MCF 10A (cell line): ENCODE results near the gene ASPHD2. TPM values are rescaled to one million over a fixed set of nuclear protein-coding genes. Genes with fewer than 3 reads are reported as not detected.
"Not testable (repeated sequence)": the region's sequence is repeated elsewhere in the genome, so short reads cannot be mapped to it uniquely, and the experiment has no call there.

ENCODE experiments used
- BruUV-seq: library from RNA; stranded (reverse); fragments of 400-500 nt; replicated peaks from 2 replicates; lab custom pipeline; 2021; lab: Mats Ljungman, UMichigan
- CTCF ChIA-PET: fragments of 300-600 bp; sonication (Branson Sonifier 250); formaldehyde crosslinking; extraction: SDS; loops from one replicate; lab custom pipeline; 2021; ENCODE audit warnings: antibody characterized with exemption, inconsistent platforms; lab: Yijun Ruan, JAX
- POLR2A ChIA-PET: fragments of 300-600, 350-650 bp; sonication (Branson Sonifier 250); formaldehyde crosslinking; extraction: SDS; loops from one replicate; lab custom pipeline; 2020; ENCODE audit warnings: antibody characterized with exemption, inconsistent platforms; lab: Yijun Ruan, JAX
- DNase-seq: peaks from one replicate; pipeline ENCODE4 v3.0.0-alpha.2; 2018; ENCODE audit not compliant: unreplicated experiment
- H3K27ac Mint-ChIP-seq: one replicate; pipeline ENCODE4 v1.8.0; 2022; ENCODE audit warnings: mild to moderate bottlenecking, low read depth, mixed read lengths; ENCODE audit not compliant: unreplicated experiment
- H3K27me3 Mint-ChIP-seq: one replicate; pipeline ENCODE4 v1.8.0; 2022; ENCODE audit warnings: mixed read lengths; ENCODE audit not compliant: insufficient read depth, unreplicated experiment
- H3K36me3 Mint-ChIP-seq: one replicate; pipeline ENCODE4 v1.8.0; 2022; ENCODE audit warnings: mild to moderate bottlenecking, moderate library complexity, mixed read lengths; ENCODE audit not compliant: insufficient read depth, unreplicated experiment
- H3K4me1 Mint-ChIP-seq: one replicate; pipeline ENCODE4 v1.8.0; 2022; ENCODE audit warnings: mixed read lengths; ENCODE audit not compliant: insufficient read depth, unreplicated experiment
- H3K4me3 Mint-ChIP-seq: one replicate; pipeline ENCODE4 v1.8.0; 2022; ENCODE audit warnings: mild to moderate bottlenecking, moderate library complexity, mixed read lengths; ENCODE audit not compliant: unreplicated experiment
- H3K9me3 Mint-ChIP-seq: one replicate; pipeline ENCODE4 v1.8.0; 2022; ENCODE audit warnings: mixed read lengths; ENCODE audit not compliant: unreplicated experiment
- CTCF ChIP-seq: fragments of 200-600 bp; IDR thresholded peaks from one replicate; pipeline ENCODE4 v1.8.0; 2022; ENCODE audit warnings: antibody characterized with exemption, mild to moderate bottlenecking; ENCODE audit not compliant: unreplicated experiment
- intact Hi-C: fragments of 100-400 bp; cut with micrococcal nuclease; formaldehyde crosslinking; loops from 2 replicates; pipeline ENCODE4 v1.14.1; 2022
- total RNA-seq: library from RNA; stranded (reverse); gene quantifications from 2 replicates; pipeline ENCODE4 v1.2.3, GENCODE V29; 2022

ASPHD2 gene
- total RNA-seq, 1 experiment from 2014 or later: 4.8 TPM

DNA sequence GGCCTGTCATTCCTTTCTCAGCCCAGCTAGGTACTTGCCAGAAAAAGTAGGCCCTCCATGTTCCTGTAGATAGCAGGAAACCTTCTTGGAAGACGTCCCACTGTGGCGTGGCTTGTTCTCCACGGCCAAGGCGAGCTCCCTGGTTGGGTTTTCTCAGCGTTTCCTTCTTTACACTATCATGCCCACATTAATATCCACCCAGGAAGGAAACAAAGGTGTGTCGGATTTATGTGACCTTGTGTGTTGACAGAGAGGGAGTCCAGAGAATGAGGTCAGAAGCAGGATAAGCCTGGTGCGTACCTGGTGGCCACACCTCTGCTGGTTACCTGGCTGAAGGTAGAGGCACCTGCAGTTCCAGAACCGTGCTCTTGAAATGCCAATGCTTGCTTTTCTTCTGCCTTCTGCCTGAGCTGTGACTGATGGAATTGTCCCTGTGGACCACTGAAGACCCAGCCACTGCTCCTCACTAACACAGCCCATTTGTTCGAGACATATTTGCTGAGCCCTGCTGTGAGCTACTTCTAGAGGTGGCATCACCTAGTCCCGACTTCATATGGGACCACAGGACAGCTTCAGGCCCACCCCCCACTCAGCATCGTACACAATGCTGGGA, 7.9 kb downstream of the ASPHD2 start:
- intact Hi-C loops: no loop called here
- TF ChIP-seq CTCF: no peak
- Mint-ChIP-seq H3K27me3 (no peaks in the 10 kb centered on the region), H3K27ac (no peak overlapping the region), H3K9me3 (no peaks in the 10 kb centered on the region), H3K4me1 (no peaks in the 10 kb centered on the region), H3K4me3 (no peak overlapping the region), H3K36me3 (peaks cover 8% of the 10 kb centered on the region)
- no TSS peak for BruUV-seq
- ChIA-PET POLR2A (interaction anchor here (0.6 to 0.7 kb wide), 2 partner anchors 19 to 35 kb away, joined by 3 to 4 read pairs; no protein-coding TSS in a partner anchor), CTCF (interaction anchor here (1.0 to 4.9 kb wide), 2 partner anchors 25 to 229 kb away, joined by 4 to 40 read pairs; no protein-coding TSS in a partner anchor)
- no peak for DNase-seq

GRCh38 chr22:26437694-26438392, 8.8 kb downstream of the ASPHD2 start:
- Mint-ChIP-seq H3K9me3 (no peaks in the 10 kb centered on the region), H3K4me1 (no peaks in the 10 kb centered on the region), H3K4me3 (no peak overlapping the region), H3K27ac (no peak overlapping the region), H3K27me3 (no peaks in the 10 kb centered on the region), H3K36me3 (peaks cover 8% of the 10 kb centered on the region)
- ChIA-PET CTCF (interaction anchor here (0.6 to 4.9 kb wide), 5 partner anchors 24 to 479 kb away, joined by 3 to 40 read pairs (median 4); no protein-coding TSS in a partner anchor), POLR2A (no interaction called here)
- DNase-seq: no peak
- intact Hi-C loops: no loop called here
- TF ChIP-seq CTCF: no peak
- BruUV-seq: no TSS peak

GRCh38 chr22:26438776-26439175, 9.7 kb downstream of the ASPHD2 start:
- DNase-seq, H3K27me3 Mint-ChIP-seq, H3K4me3 Mint-ChIP-seq, H3K4me1 Mint-ChIP-seq, H3K9me3 Mint-ChIP-seq, H3K36me3 Mint-ChIP-seq, intact Hi-C loops, POLR2A ChIA-PET, BruUV-seq: not testable (repeated sequence)
- H3K27ac Mint-ChIP-seq: peak overlapping the region; percentile 23
- CTCF ChIA-PET: interaction anchor here (1.2 to 4.9 kb wide), 4 partner anchors 9 to 80 kb away, joined by 3 to 40 read pairs (median 3); no protein-coding TSS in a partner anchor

DNA sequence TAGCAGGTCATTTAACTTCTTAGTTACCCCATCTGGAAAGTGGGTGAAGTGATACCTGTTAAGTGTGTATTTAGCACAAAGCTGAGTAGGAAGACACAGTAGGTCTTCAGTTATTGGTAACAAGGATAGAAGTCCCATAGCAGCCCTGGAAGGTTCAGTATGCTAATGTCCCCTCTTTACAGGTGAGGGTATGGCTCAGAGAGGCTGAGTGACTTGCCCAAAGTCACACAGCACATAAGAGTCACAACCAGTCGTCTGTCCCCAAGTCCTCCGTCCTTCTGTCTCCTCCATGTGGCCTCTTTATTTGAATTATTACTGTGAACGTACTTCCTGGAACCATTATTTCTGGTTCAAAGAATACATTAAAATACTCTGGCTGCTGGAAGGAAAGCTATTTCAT, 10.5 kb downstream of the ASPHD2 start:
- CTCF ChIA-PET: interaction anchor here (0.6 to 4.9 kb wide), 4 partner anchors 9 to 1247 kb away, joined by 3 to 40 read pairs (median 4); no protein-coding TSS in a partner anchor
- Mint-ChIP-seq H3K27ac (no peak overlapping the region), H3K36me3 (peaks cover under 1% of the 10 kb centered on the region), H3K4me1 (no peaks in the 10 kb centered on the region), H3K27me3 (no peaks in the 10 kb centered on the region), H3K4me3 (no peak overlapping the region), H3K9me3 (no peaks in the 10 kb centered on the region)
- no TSS peak for BruUV-seq
- POLR2A ChIA-PET: no interaction called here
- intact Hi-C loops: no loop called here
- TF ChIP-seq CTCF: no peak
- no peak for DNase-seq
